Lung (tissue), 12 donors: ENCODE results near the gene PRG3. TPM values are rescaled to one million over a fixed set of nuclear protein-coding genes. Genes with fewer than 3 reads are reported as not detected.
"Not testable (repeated sequence)": the region's sequence is repeated elsewhere in the genome, so short reads cannot be mapped to it uniquely, and the experiment has no call there.

Experiments used
- ATAC-seq: fragments of 200-7000 bp; cut with Tn5 transposase; one replicate; pipeline ENCODE4 v1.9.1; 2020; ENCODE audit warnings: moderate number of reproducible peaks; ENCODE audit not compliant: insufficient read depth, low FRiP score
- DNase-seq, 3 donors: peaks; one replicate each; pipeline ENCODE4 v3.0.0-alpha.2; 2013 to 2017
- H3K27ac ChIP-seq, 2 donors: one replicate each; pipeline ENCODE4 v1.5.1; 2013; ENCODE audit warnings: mild to moderate bottlenecking in 2 of 2, moderate library complexity in 2 of 2, control low read depth in 1 of 2, inconsistent platforms in 1 of 2, low read depth in 1 of 2, low read length in 1 of 2
- H3K27me3 ChIP-seq, 3 donors: one replicate each; pipeline ENCODE4 v1.5.1; 2013; ENCODE audit warnings: low read length in 2 of 3; ENCODE audit not compliant: control insufficient read depth in 3 of 3, insufficient read depth in 3 of 3
- H3K36me3 ChIP-seq, 4 donors: one replicate each; pipeline ENCODE4 v1.5.1; 2013; ENCODE audit warnings: low read length in 4 of 4, mild to moderate bottlenecking in 1 of 4, moderate library complexity in 1 of 4; ENCODE audit not compliant: control insufficient read depth in 4 of 4, insufficient read depth in 4 of 4
- H3K4me1 ChIP-seq, 5 donors: one replicate each; pipeline ENCODE4 v1.5.1; 2013; ENCODE audit warnings: low read length in 5 of 5, mild to moderate bottlenecking in 2 of 5, moderate library complexity in 1 of 5; ENCODE audit not compliant: control insufficient read depth in 5 of 5, insufficient read depth in 5 of 5
- H3K4me3 ChIP-seq: one replicate; pipeline ENCODE4 v1.5.1; 2013; ENCODE audit warnings: mild to moderate bottlenecking, control low read depth, moderate library complexity
- H3K9ac ChIP-seq, 2 donors: one replicate each; pipeline ENCODE4 v1.5.1; 2013; ENCODE audit warnings: low read length in 2 of 2, control low read depth in 1 of 2; ENCODE audit not compliant: insufficient read depth in 1 of 2
- H3K9me3 ChIP-seq, 4 donors: one replicate each; pipeline ENCODE4 v1.5.1; 2013; ENCODE audit warnings: low read length in 3 of 4, mild to moderate bottlenecking in 1 of 4, moderate library complexity in 1 of 4; ENCODE audit not compliant: control insufficient read depth in 4 of 4, insufficient read depth in 3 of 4
- CTCF ChIP-seq: IDR thresholded peaks from 2 replicates; pipeline ENCODE4 v1.5.1; 2012; ENCODE audit warnings: mild to moderate bottlenecking; ENCODE audit errors: control extremely low read depth, extremely low read depth
- WGBS, 2 donors: extraction: QIAGEN DNeasy Blood & Tissue Kit; methylation state at CpG; one replicate each; pipeline ENCODE4 v1.1.7; 2013; 5-methylcytosine and 5-hydroxymethylcytosine counted together
- polyA plus RNA-seq, 2 donors: library from polyadenylated mRNA; stranded (reverse); fragments of 200-250 nt; gene quantifications; one replicate each; pipeline ENCODE4 v1.2.1, GENCODE V29; 2013
- total RNA-seq, 2 donors: library from RNA; depleted of rRNA in 1 of 2; stranded (reverse); fragments of >200 nt in 1 of 2; gene quantifications; one replicate each; pipeline ENCODE4 v1.2.1, GENCODE V29; 2014 to 2021
- donor health status: control.
- donor health status: control.
- donor health status: Bipolar disorder and iron deficiency.
- donor health status: healthy.
- donor health status: DM: yes; HTN: yes; CAD: no.

PRG3 gene
- total and polyA plus RNA-seq, 4 donors = 0.63 to 1.4 TPM; not detected in 2

GRCh38 chr11:57361926-57362325 lies 19.0 kb downstream of the PRG3 start:
- no peaks in the 10 kb centered on the region for H3K36me3 ChIP-seq

GRCh38 chr11:57361420-57361819 lies 19.5 kb downstream of the PRG3 start:
- H3K27me3 ChIP-seq, H3K9ac ChIP-seq, DNase-seq, H3K27ac ChIP-seq, H3K36me3 ChIP-seq, H3K9me3 ChIP-seq, H3K4me1 ChIP-seq, H3K4me3 ChIP-seq, ATAC-seq: not testable (repeated sequence)

More at GRCh38 chr11:57361926-57362325, 19.0 kb downstream of the PRG3 start:
- DNase-seq = no peak
- H3K27me3 ChIP-seq = no peaks in the 10 kb centered on the region
- ATAC-seq = no peak
- H3K4me3 ChIP-seq = no peak overlapping the region
- no peak overlapping the region for H3K27ac ChIP-seq
- no peaks in the 10 kb centered on the region for H3K4me1 ChIP-seq
- no peak overlapping the region for H3K9ac ChIP-seq
- peaks cover 0 to 5% (median 0%) of the 10 kb centered on the region in 4 donors for H3K9me3 ChIP-seq
- no peak for TF ChIP-seq CTCF
- 80 to 87% methylated on average over 3 of the region's 3 CpGs for WGBS, 2 donors

GRCh38 chr11:57360991-57361390 lies 20.0 kb downstream of the PRG3 start:
- WGBS, 2 donors = 95% methylated on average over 8 of the region's 8 CpGs
- Histone ChIP-seq H3K9me3 (peaks cover 0 to 5% (median 0%) of the 10 kb centered on the region in 4 donors), H3K27me3 (no peaks in the 10 kb centered on the region), H3K27ac (no peak overlapping the region), H3K36me3 (no peaks in the 10 kb centered on the region), H3K4me3 (no peak overlapping the region), H3K9ac (no peak overlapping the region), H3K4me1 (no peaks in the 10 kb centered on the region)
- TF ChIP-seq CTCF = no peak
- DNase-seq (no peak), ATAC-seq (no peak)

GRCh38 chr11:57359896-57360690 lies 20.9 kb downstream of the PRG3 start:
- H3K9ac ChIP-seq = no peak overlapping the region
- no peak for TF ChIP-seq CTCF
- H3K9me3 ChIP-seq = peaks cover 0 to 5% (median 0%) of the 10 kb centered on the region in 4 donors
- H3K27ac ChIP-seq = no peak overlapping the region
- 77 to 85% methylated on average over 9 of the region's 9 CpGs for WGBS, 2 donors
- H3K4me1 ChIP-seq = no peaks in the 10 kb centered on the region
- ATAC-seq (no peak), DNase-seq (no peak)
- H3K36me3 ChIP-seq = no peaks in the 10 kb centered on the region
- no peaks in the 10 kb centered on the region for H3K27me3 ChIP-seq
- H3K4me3 ChIP-seq = no peak overlapping the region
